ENCODE results near the gene TANC1.
A peak's percentile ranks its signal among the peaks of the same experiment; 100 is the strongest.
"Not testable (repeated sequence)": the region's sequence is repeated elsewhere in the genome, so short reads cannot be mapped to it uniquely, and the experiment has no call there.

TANC1 gene

GRCh38 chr2:159029936-159030335 is 61.5 kb downstream of the TANC1 start:
- DNase-seq (ENCODE audit: low read depth, low spot score): no peak

GRCh38 chr2:159030674-159031380 is 62.4 kb downstream of the TANC1 start:
- DNase-seq (ENCODE audit: low read depth, low spot score): peak; percentile 21

GRCh38 chr2:159032146-159032545 is 63.7 kb downstream of the TANC1 start:
- DNase-seq (ENCODE audit: low read depth, low spot score): no peak

- DNase-seq (ENCODE audit: low read depth, low spot score): no peak
Measured at GRCh38 chr2:159032580-159032979, 64.1 kb downstream of the TANC1 start.

- no peak for DNase-seq (ENCODE audit: low read depth, low spot score)
Measured at GRCh38 chr2:159034713-159035112, 66.3 kb downstream of the TANC1 start.

- no peak for DNase-seq (ENCODE audit: low read depth, low spot score)
Measured at GRCh38 chr2:159035790-159036411, 67.5 kb downstream of the TANC1 start.

- not testable (repeated sequence) for DNase-seq (ENCODE audit: low read depth, low spot score)
Measured at GRCh38 chr2:159036461-159036860, 68.0 kb downstream of the TANC1 start.

GRCh38 chr2:159041328-159041727 is 72.9 kb downstream of the TANC1 start:
- DNase-seq (ENCODE audit: low read depth, low spot score): not testable (repeated sequence)

- no peak for DNase-seq (ENCODE audit: low read depth, low spot score)
Measured at GRCh38 chr2:159042115-159042850, 73.8 kb downstream of the TANC1 start.

- no peak for DNase-seq (ENCODE audit: low read depth, low spot score)
Measured at GRCh38 chr2:159043710-159044109, 75.3 kb downstream of the TANC1 start.

GRCh38 chr2:159044804-159045286 is 76.4 kb downstream of the TANC1 start:
- DNase-seq (ENCODE audit: low read depth, low spot score): no peak

- no peak for DNase-seq (ENCODE audit: low read depth, low spot score)
Measured at GRCh38 chr2:159045545-159046454, 77.4 kb downstream of the TANC1 start.

GRCh38 chr2:159046966-159047365 is 78.5 kb downstream of the TANC1 start:
- DNase-seq (ENCODE audit: low read depth, low spot score): no peak

- DNase-seq (ENCODE audit: low read depth, low spot score): no peak
Measured at GRCh38 chr2:159050426-159050825, 82.0 kb downstream of the TANC1 start.

GRCh38 chr2:159051133-159051532 is 82.7 kb downstream of the TANC1 start:
- no peak for DNase-seq (ENCODE audit: low read depth, low spot score)

GRCh38 chr2:159051661-159052060 is 83.2 kb downstream of the TANC1 start:
- DNase-seq (ENCODE audit: low read depth, low spot score): no peak

GRCh38 chr2:159052157-159052601 is 83.7 kb downstream of the TANC1 start:
- DNase-seq (ENCODE audit: low read depth, low spot score): no peak

- DNase-seq (ENCODE audit: low read depth, low spot score): no peak
Measured at GRCh38 chr2:159053161-159054031, 85.0 kb downstream of the TANC1 start.

- no peak for DNase-seq (ENCODE audit: low read depth, low spot score)
Measured at GRCh38 chr2:159054032-159054334, 85.5 kb downstream of the TANC1 start.

- no peak for DNase-seq (ENCODE audit: low read depth, low spot score)
Measured at GRCh38 chr2:159054985-159055384, 86.5 kb downstream of the TANC1 start.

- DNase-seq (ENCODE audit: low read depth, low spot score): no peak
Measured at GRCh38 chr2:159060518-159060917, 92.1 kb downstream of the TANC1 start.
